Lung (tissue), 12 donors: ENCODE measurements around the gene AHCYL2. TPM values are rescaled to one million over a fixed set of nuclear protein-coding genes. Genes with fewer than 3 reads are reported as not detected.
"Not testable (repeated sequence)": the region's sequence is repeated elsewhere in the genome, so short reads cannot be mapped to it uniquely, and the experiment has no call there.

ENCODE experiments used
- ATAC-seq: fragments of 200-7000 bp; cut with Tn5 transposase; one replicate; pipeline ENCODE4 v1.9.1; 2020; ENCODE audit warnings: moderate number of reproducible peaks; ENCODE audit not compliant: insufficient read depth, low FRiP score
- DNase-seq, 3 donors: peaks; one replicate each; pipeline ENCODE4 v3.0.0-alpha.2; 2013 to 2017
- H3K27ac ChIP-seq, 2 donors: one replicate each; pipeline ENCODE4 v1.5.1; 2013; ENCODE audit warnings: mild to moderate bottlenecking in 2 of 2, moderate library complexity in 2 of 2, control low read depth in 1 of 2, inconsistent platforms in 1 of 2, low read depth in 1 of 2, low read length in 1 of 2
- H3K27me3 ChIP-seq, 3 donors: one replicate each; pipeline ENCODE4 v1.5.1; 2013; ENCODE audit warnings: low read length in 2 of 3; ENCODE audit not compliant: control insufficient read depth in 3 of 3, insufficient read depth in 3 of 3
- H3K36me3 ChIP-seq, 4 donors: one replicate each; pipeline ENCODE4 v1.5.1; 2013; ENCODE audit warnings: low read length in 4 of 4, mild to moderate bottlenecking in 1 of 4, moderate library complexity in 1 of 4; ENCODE audit not compliant: control insufficient read depth in 4 of 4, insufficient read depth in 4 of 4
- H3K4me1 ChIP-seq, 5 donors: one replicate each; pipeline ENCODE4 v1.5.1; 2013; ENCODE audit warnings: low read length in 5 of 5, mild to moderate bottlenecking in 2 of 5, moderate library complexity in 1 of 5; ENCODE audit not compliant: control insufficient read depth in 5 of 5, insufficient read depth in 5 of 5
- H3K4me3 ChIP-seq: one replicate; pipeline ENCODE4 v1.5.1; 2013; ENCODE audit warnings: mild to moderate bottlenecking, control low read depth, moderate library complexity
- H3K9ac ChIP-seq, 2 donors: one replicate each; pipeline ENCODE4 v1.5.1; 2013; ENCODE audit warnings: low read length in 2 of 2, control low read depth in 1 of 2; ENCODE audit not compliant: insufficient read depth in 1 of 2
- H3K9me3 ChIP-seq, 4 donors: one replicate each; pipeline ENCODE4 v1.5.1; 2013; ENCODE audit warnings: low read length in 3 of 4, mild to moderate bottlenecking in 1 of 4, moderate library complexity in 1 of 4; ENCODE audit not compliant: control insufficient read depth in 4 of 4, insufficient read depth in 3 of 4
- WGBS, 2 donors: extraction: QIAGEN DNeasy Blood & Tissue Kit; methylation state at CpG; one replicate each; pipeline ENCODE4 v1.1.7; 2013; 5-methylcytosine and 5-hydroxymethylcytosine counted together
- polyA plus RNA-seq, 2 donors: library from polyadenylated mRNA; stranded (reverse); fragments of 200-250 nt; gene quantifications; one replicate each; pipeline ENCODE4 v1.2.1, GENCODE V29; 2013
- total RNA-seq, 2 donors: library from RNA; depleted of rRNA in 1 of 2; stranded (reverse); fragments of >200 nt in 1 of 2; gene quantifications; one replicate each; pipeline ENCODE4 v1.2.1, GENCODE V29; 2014 to 2021
- TF ChIP-seq, protein P1 (sequence below): IDR thresholded peaks from 2 replicates; pipeline ENCODE4 v1.5.1; 2012; ENCODE audit warnings: mild to moderate bottlenecking; ENCODE audit errors: control extremely low read depth, extremely low read depth
- donor health status: control.
- donor health status: control.
- donor health status: Bipolar disorder and iron deficiency.
- donor health status: healthy.
- donor health status: DM: yes; HTN: yes; CAD: no.

Gene AHCYL2
- total and polyA plus RNA-seq, 4 donors: 16.3 to 172 (median 93.8) TPM

DNA sequence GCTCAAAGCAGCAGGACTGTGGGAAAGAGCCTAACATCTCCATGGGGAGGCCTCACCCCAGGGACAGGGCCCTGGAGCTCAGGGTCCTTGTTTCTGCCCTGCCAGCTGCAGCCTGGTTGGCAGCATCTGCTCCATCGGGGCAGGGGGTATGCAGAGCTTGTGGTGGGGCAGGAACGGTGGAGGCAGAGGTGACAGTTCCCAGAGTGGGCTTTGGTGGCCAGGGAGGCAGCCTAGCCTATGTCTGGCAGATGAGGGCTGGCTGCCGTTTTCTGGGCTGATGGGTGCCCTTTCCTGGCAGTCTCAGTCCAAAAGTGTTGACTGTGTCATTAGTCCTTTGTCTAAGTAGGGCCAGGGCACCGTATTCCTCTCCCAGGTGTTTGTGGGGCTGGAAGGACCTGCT lies 12.2 kb upstream of the AHCYL2 start:
- WGBS, 2 donors: 86 to 95% methylated on average over 4 of the region's 4 CpGs
- ATAC-seq: no peak

DNA sequence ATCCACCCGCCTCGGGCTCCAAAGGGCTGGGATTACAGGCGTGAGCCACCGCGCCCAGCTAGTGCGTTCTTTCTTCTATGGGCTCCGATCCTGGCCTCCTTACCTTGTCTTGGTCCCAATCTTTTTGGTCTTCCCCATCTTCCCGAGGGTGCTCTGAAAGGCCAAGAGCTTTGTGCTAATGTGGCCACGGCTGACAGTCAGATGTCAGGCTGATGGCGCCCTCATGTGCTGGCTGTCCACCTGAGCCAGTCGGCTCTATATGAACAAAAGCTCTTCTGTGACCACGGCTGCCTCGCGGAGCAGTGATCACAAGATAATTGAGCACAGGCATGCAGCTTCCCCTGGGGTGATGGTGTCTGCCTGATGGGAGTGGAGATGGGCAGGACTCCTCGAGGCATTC lies 11.0 kb upstream of the AHCYL2 start:
- H3K9me3 ChIP-seq: peaks cover 0 to 3% (median 0%) of the 10 kb centered on the region in 4 donors
- H3K4me3 ChIP-seq: no peak overlapping the region
- H3K36me3 ChIP-seq: peaks cover 0 to 20% (median 7%) of the 10 kb centered on the region in 4 donors
- no peaks in the 10 kb centered on the region for H3K27me3 ChIP-seq
- peak in 2 of 3 donors; percentile 25 to 32 for DNase-seq
- H3K27ac ChIP-seq: no peak overlapping the region
- H3K9ac ChIP-seq: no peak overlapping the region
- TF ChIP-seq, protein P1, sequence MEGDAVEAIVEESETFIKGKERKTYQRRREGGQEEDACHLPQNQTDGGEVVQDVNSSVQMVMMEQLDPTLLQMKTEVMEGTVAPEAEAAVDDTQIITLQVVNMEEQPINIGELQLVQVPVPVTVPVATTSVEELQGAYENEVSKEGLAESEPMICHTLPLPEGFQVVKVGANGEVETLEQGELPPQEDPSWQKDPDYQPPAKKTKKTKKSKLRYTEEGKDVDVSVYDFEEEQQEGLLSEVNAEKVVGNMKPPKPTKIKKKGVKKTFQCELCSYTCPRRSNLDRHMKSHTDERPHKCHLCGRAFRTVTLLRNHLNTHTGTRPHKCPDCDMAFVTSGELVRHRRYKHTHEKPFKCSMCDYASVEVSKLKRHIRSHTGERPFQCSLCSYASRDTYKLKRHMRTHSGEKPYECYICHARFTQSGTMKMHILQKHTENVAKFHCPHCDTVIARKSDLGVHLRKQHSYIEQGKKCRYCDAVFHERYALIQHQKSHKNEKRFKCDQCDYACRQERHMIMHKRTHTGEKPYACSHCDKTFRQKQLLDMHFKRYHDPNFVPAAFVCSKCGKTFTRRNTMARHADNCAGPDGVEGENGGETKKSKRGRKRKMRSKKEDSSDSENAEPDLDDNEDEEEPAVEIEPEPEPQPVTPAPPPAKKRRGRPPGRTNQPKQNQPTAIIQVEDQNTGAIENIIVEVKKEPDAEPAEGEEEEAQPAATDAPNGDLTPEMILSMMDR: no peak
- 72 to 74% methylated on average over 15 of the region's 15 CpGs for WGBS, 2 donors
- H3K4me1 ChIP-seq: peaks cover 0 to 4% (median 0%) of the 10 kb centered on the region in 5 donors
- no peak for ATAC-seq

More for the DNA sequence above, 12.2 kb upstream of the AHCYL2 start:
- no peak overlapping the region for H3K9ac ChIP-seq
- no peak for DNase-seq
- H3K27ac ChIP-seq: no peak overlapping the region
- no peaks in the 10 kb centered on the region for H3K27me3 ChIP-seq
- TF ChIP-seq, protein P1: no peak
- peaks cover 0 to 3% (median 0%) of the 10 kb centered on the region in 4 donors for H3K9me3 ChIP-seq
- H3K4me3 ChIP-seq: no peak overlapping the region
- peaks cover 0 to 21% (median 7%) of the 10 kb centered on the region in 4 donors for H3K36me3 ChIP-seq
- no peaks in the 10 kb centered on the region for H3K4me1 ChIP-seq

DNA sequence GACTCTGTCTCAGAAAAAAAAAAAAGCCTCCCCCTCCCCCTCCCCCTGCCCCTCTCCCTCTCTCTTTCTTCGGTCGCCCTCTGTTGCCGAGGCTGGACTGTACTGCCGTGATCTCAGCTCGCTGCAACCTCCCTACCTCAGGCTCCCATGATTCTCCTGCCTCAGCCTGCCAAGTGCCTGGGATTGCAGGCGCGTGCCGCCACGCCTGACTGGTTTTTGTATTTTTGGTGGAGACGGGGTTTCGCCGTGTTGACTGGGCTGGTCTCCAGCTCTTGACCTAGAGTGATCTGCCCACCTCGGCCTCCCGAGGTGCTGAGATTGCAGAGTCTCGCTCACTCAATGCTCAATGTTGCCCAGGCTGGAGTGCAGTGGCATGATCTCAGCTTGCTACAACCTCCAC lies 9.1 kb upstream of the AHCYL2 start:
- WGBS, 2 donors: 97 to 99% methylated on average over 10 to 15 of the region's 15 CpGs
- H3K9ac ChIP-seq: not testable (repeated sequence)

DNA sequence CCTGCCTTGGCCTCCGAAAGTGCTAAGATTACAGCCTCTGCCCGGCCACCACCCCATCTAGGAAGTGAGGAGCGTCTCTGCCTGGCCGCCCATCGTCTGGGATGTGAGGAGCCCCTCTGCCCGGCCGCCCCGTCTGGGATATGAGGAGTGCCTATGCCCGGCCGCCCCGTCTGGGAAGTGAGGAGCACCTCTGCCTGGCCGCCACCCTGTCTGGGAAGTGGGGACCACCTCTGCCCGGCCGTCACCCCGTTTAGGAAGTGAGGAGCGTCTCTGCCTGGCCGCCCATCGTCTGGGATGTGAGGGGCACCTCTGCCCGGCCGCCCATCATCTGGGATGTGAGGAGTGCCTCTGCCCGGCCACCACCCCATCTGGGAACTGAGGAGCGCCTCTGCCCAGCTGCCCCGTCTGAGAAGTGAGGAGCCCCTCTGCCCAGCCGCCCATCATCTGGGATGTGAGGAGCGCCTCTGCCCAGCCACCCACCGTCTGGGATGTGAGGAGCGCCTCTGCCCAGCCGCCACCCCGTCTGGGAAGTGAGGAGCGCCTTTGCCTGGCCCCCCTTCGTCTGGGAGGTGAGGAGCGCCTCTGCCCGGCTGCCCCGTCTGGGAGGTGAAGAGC lies 8.6 kb upstream of the AHCYL2 start:
- not testable (repeated sequence) for ATAC-seq, H3K9ac ChIP-seq, H3K4me3 ChIP-seq, H3K36me3 ChIP-seq, H3K9me3 ChIP-seq, DNase-seq, H3K4me1 ChIP-seq, H3K27ac ChIP-seq, H3K27me3 ChIP-seq
- 95 to 96% methylated on average over 31 to 34 of the region's 34 CpGs for WGBS, 2 donors

More for the DNA sequence above, 9.1 kb upstream of the AHCYL2 start:
- ATAC-seq, H3K27me3 ChIP-seq, H3K4me3 ChIP-seq, H3K4me1 ChIP-seq, DNase-seq, H3K9me3 ChIP-seq, H3K27ac ChIP-seq: not testable (repeated sequence)
- H3K36me3 ChIP-seq: peaks cover 0 to 10% (median 1%) of the 10 kb centered on the region in 4 donors

DNA sequence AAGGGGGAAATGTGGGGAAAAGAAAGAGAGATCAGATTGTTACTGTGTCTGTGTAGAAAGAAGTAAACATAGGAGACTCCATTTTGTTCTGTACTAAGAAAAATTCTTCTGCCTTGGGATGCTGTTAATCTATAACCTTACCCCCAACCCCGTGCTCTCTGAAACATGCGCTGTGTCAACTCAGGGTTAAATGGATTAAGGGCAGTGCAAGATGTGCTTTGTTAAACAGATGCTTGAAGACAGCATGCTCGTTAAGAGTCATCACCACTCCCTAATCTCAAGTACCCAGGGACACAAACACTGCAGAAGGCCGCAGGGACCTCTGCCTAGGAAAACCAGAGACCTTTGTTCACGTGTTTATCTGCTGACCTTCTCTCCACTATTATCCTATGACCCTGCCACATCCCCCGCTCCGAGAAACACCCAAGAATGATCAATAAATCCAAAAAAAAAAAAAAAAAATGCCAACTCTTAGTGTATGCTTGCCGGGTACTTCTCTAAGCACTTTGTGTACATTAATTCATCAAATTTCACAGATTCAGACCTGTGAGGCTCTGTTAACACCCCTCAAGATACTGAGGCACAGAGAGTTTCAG lies 7.9 kb upstream of the AHCYL2 start:
- H3K9ac ChIP-seq, H3K27ac ChIP-seq, H3K36me3 ChIP-seq, H3K27me3 ChIP-seq, ATAC-seq, H3K4me1 ChIP-seq, H3K4me3 ChIP-seq, DNase-seq, H3K9me3 ChIP-seq: not testable (repeated sequence)
- WGBS, 2 donors: 62 to 72% methylated on average over 7 of the region's 8 CpGs
